GM23338 (cell line): ENCODE results near the gene OSBPL1A. TPM values are rescaled to one million over a fixed set of nuclear protein-coding genes. Genes with fewer than 3 reads are reported as not detected.

ENCODE experiments used
- ATAC-seq: fragments of 200-7000 bp; cut with Tn5 transposase; 3 replicates; pipeline ENCODE4 v1.9.1; 2020
- DNase-seq: peaks from one replicate; pipeline ENCODE4 v3.0.0-alpha.2; 2015; ENCODE audit warnings: low spot score
- H2AFZ ChIP-seq: fragments of 200-600 bp; sonication (generic); 2 replicates; pipeline ENCODE4 v1.8.0; 2016; ENCODE audit warnings: antibody characterized with exemption, mild to moderate bottlenecking, moderate library complexity
- H3F3A ChIP-seq: fragments of 200-600 bp; sonication (generic); replicated peaks from 2 replicates; pipeline ENCODE4 v1.8.0; 2017; ENCODE audit warnings: antibody characterized with exemption, mixed run types, low read depth
- H3K27ac ChIP-seq: fragments of 200-600 bp; sonication (generic); 2 replicates; pipeline ENCODE4 v1.6.1; 2016; ENCODE audit warnings: low read depth
- H3K27me3 ChIP-seq: fragments of 200-600 bp; sonication (generic); 2 replicates; pipeline ENCODE4 v1.8.0; 2016; ENCODE audit warnings: mild to moderate bottlenecking, mixed run types, moderate library complexity; ENCODE audit not compliant: insufficient read depth
- H3K36me3 ChIP-seq: fragments of 200-600 bp; sonication (generic); 2 replicates; pipeline ENCODE4 v1.8.0; 2016; ENCODE audit warnings: mild to moderate bottlenecking; ENCODE audit not compliant: insufficient read depth
- H3K4me1 ChIP-seq: fragments of 200-600 bp; sonication (generic); 2 replicates; pipeline ENCODE4 v1.8.0; 2016; ENCODE audit warnings: mild to moderate bottlenecking, moderate library complexity; ENCODE audit not compliant: insufficient read depth
- H3K4me2 ChIP-seq: fragments of 200-600 bp; sonication (generic); 2 replicates; pipeline ENCODE4 v1.7.1; 2017; ENCODE audit warnings: mixed run types
- H3K4me3 ChIP-seq: fragments of 200-600 bp; sonication (generic); 2 replicates; pipeline ENCODE4 v1.6.1; 2016; ENCODE audit warnings: mixed run types
- H3K79me2 ChIP-seq: fragments of 200-600 bp; sonication (generic); replicated peaks from 2 replicates; pipeline ENCODE4 v1.8.0; 2017; ENCODE audit warnings: mild to moderate bottlenecking; ENCODE audit not compliant: insufficient read depth
- H3K9me2 ChIP-seq: fragments of 200-600 bp; sonication (generic); 2 replicates; pipeline ENCODE4 v1.8.0; 2017; ENCODE audit not compliant: insufficient read depth
- H4K20me1 ChIP-seq: fragments of 200-600 bp; sonication (generic); replicated peaks from 2 replicates; pipeline ENCODE4 v1.8.0; 2017; ENCODE audit warnings: mild to moderate bottlenecking; ENCODE audit not compliant: insufficient read depth
- H3K27ac Mint-ChIP-seq: 2 replicates; pipeline ENCODE4 v1.8.0; 2020; ENCODE audit warnings: inconsistent platforms, mild to moderate bottlenecking, moderate library complexity, mixed read lengths
- H3K27me3 Mint-ChIP-seq: 3 replicates; pipeline ENCODE4 v1.8.0; 2022; ENCODE audit warnings: low read depth, mild to moderate bottlenecking, moderate library complexity, mixed read lengths, inconsistent platforms; ENCODE audit not compliant: insufficient read depth, poor library complexity
- H3K36me3 Mint-ChIP-seq: 3 replicates; pipeline ENCODE4 v1.8.0; 2021; ENCODE audit warnings: low read depth, mild to moderate bottlenecking, inconsistent platforms, moderate library complexity, mixed read lengths
- H3K4me1 Mint-ChIP-seq: 3 replicates; pipeline ENCODE4 v1.8.0; 2020; ENCODE audit warnings: mild to moderate bottlenecking, inconsistent platforms, mixed read lengths
- H3K4me3 Mint-ChIP-seq: 3 replicates; pipeline ENCODE4 v1.8.0; 2021; ENCODE audit warnings: moderate library complexity, mild to moderate bottlenecking, inconsistent platforms, mixed read lengths
- H3K9me3 Mint-ChIP-seq: 3 replicates; pipeline ENCODE4 v1.8.0; 2020; ENCODE audit warnings: moderate library complexity, mild to moderate bottlenecking, inconsistent platforms, mixed read lengths
- CREB1 ChIP-seq: fragments of 250-450 bp; sonication (Bioruptor Pico); IDR thresholded peaks from 2 replicates; pipeline ENCODE4 v1.5.0; 2020; ENCODE audit warnings: low read depth, mild to moderate bottlenecking, moderate library complexity
- EZH2 ChIP-seq: fragments of 200-600 bp; sonication (generic); IDR thresholded peaks from one replicate; pipeline ENCODE4 v1.8.0; 2017; ENCODE audit warnings: antibody characterized with exemption, mild to moderate bottlenecking, low read depth; ENCODE audit not compliant: unreplicated experiment
- EZH2phosphoT487 ChIP-seq: fragments of 200-600 bp; sonication (generic); IDR thresholded peaks from one replicate; pipeline ENCODE4 v1.8.1; 2018; ENCODE audit warnings: antibody characterized with exemption; ENCODE audit not compliant: unreplicated experiment
- JUNB ChIP-seq: IDR thresholded peaks from one replicate; pipeline ENCODE4 v1.6.1; 2016; ENCODE audit warnings: antibody characterized with exemption; ENCODE audit not compliant: unreplicated experiment
- NANOG ChIP-seq: IDR thresholded peaks from 2 replicates; pipeline ENCODE4 v1.6.1; 2016; ENCODE audit warnings: antibody characterized with exemption, borderline replicate concordance
- POLR2AphosphoS5 ChIP-seq: IDR thresholded peaks from 2 replicates; pipeline ENCODE4 v1.6.1; 2016; ENCODE audit warnings: antibody characterized with exemption, low read depth
- STAT1 ChIP-seq: IDR thresholded peaks from one replicate; pipeline ENCODE4 v1.6.1; 2016; ENCODE audit warnings: antibody characterized with exemption; ENCODE audit not compliant: unreplicated experiment
- ZNF114 ChIP-seq: fragments of 250-450 bp; sonication (Bioruptor Pico); IDR thresholded peaks from 2 replicates; pipeline ENCODE4 v1.5.0; 2020; ENCODE audit warnings: mild to moderate bottlenecking, moderate library complexity
- ZNF331 ChIP-seq: fragments of 250-450 bp; sonication (Bioruptor Pico); IDR thresholded peaks from 2 replicates; pipeline ENCODE4 v1.5.0; 2020; ENCODE audit warnings: low read depth, mild to moderate bottlenecking, moderate library complexity
- polyA plus RNA-seq: library from polyadenylated mRNA; unstranded; fragments of >200 nt; fragmentation: Nextera tagmentation; extraction: Ambion mirVana; gene quantifications from 2 replicates; pipeline ENCODE4 v1.2.1, GENCODE V29; 2016
- total RNA-seq: library from RNA; depleted of rRNA; stranded (reverse); fragments of >200 nt; shearing (Covaris generic); gene quantifications from 2 replicates; pipeline ENCODE4 v1.2.3, GENCODE V29; 2014
- TF ChIP-seq, protein P1 (sequence below): IDR thresholded peaks from one replicate; pipeline ENCODE4 v1.6.1; 2018; ENCODE audit warnings: antibody characterized with exemption; ENCODE audit not compliant: unreplicated experiment
- TF ChIP-seq, protein P2 (sequence below), 2 experiments: fragments of 200-600 bp in 1 of 2; sonication (generic) in 1 of 2; conservative IDR thresholded peaks; 2 replicates each; pipeline versions ENCODE4 v1.5.1 to v1.6.1; 2016 to 2017; ENCODE audit warnings: antibody characterized with exemption in 2 of 2, low read depth in 2 of 2, mild to moderate bottlenecking in 2 of 2, moderate library complexity in 1 of 2
- TF ChIP-seq, protein P3 (sequence below): fragments of 250-450 bp; sonication (Bioruptor Pico); IDR thresholded peaks from 2 replicates; pipeline ENCODE4 v1.5.0; 2020; ENCODE audit warnings: mild to moderate bottlenecking, moderate library complexity
- TF ChIP-seq, protein P4 (sequence below): IDR thresholded peaks from 2 replicates; pipeline ENCODE4 v1.6.1; 2016; ENCODE audit warnings: antibody characterized with exemption

OSBPL1A gene
- total and polyA plus RNA-seq, 2 experiments from 2014 or later = 55.6 to 71.4 TPM

DNA sequence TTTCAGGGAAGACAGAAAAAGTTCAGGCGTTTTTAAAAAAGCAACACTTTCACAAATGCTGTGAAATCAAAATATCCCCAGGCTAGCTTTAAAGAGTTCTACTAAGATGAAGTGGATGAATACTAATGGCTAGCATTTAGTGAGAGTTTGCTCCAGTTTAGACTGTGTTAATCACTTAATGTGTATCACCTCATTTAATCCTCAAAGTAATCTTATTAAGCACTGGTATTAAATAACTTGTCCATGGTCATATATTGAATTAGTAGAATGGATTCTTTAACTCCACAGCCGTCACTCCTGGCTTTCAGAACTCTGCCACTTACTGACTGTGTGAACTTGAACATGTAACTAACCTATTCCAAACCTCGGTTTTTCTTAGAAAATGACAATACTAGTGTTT lies 192.7 kb downstream of the OSBPL1A start:
- Mint-ChIP-seq H3K27ac (no peak overlapping the region), H3K36me3 (peaks cover 3% of the 10 kb centered on the region; the same call in 1 of the 3 replicates), H3K9me3 (no peaks in the 10 kb centered on the region), H3K4me1 (peaks cover 21% of the 10 kb centered on the region), H3K4me3 (no peak overlapping the region), H3K27me3 (no peaks in the 10 kb centered on the region)
- H3F3A ChIP-seq = no peaks in the 10 kb centered on the region
- no peak overlapping the region for H3K27ac ChIP-seq
- no peak for DNase-seq
- no peak overlapping the region for H3K4me2 ChIP-seq
- no peaks in the 10 kb centered on the region for H3K36me3 ChIP-seq
- no peak for TF ChIP-seq EZH2
- no peak for TF ChIP-seq ZNF114 (CRISPR knock-in tag)
- TF ChIP-seq, protein P1, sequence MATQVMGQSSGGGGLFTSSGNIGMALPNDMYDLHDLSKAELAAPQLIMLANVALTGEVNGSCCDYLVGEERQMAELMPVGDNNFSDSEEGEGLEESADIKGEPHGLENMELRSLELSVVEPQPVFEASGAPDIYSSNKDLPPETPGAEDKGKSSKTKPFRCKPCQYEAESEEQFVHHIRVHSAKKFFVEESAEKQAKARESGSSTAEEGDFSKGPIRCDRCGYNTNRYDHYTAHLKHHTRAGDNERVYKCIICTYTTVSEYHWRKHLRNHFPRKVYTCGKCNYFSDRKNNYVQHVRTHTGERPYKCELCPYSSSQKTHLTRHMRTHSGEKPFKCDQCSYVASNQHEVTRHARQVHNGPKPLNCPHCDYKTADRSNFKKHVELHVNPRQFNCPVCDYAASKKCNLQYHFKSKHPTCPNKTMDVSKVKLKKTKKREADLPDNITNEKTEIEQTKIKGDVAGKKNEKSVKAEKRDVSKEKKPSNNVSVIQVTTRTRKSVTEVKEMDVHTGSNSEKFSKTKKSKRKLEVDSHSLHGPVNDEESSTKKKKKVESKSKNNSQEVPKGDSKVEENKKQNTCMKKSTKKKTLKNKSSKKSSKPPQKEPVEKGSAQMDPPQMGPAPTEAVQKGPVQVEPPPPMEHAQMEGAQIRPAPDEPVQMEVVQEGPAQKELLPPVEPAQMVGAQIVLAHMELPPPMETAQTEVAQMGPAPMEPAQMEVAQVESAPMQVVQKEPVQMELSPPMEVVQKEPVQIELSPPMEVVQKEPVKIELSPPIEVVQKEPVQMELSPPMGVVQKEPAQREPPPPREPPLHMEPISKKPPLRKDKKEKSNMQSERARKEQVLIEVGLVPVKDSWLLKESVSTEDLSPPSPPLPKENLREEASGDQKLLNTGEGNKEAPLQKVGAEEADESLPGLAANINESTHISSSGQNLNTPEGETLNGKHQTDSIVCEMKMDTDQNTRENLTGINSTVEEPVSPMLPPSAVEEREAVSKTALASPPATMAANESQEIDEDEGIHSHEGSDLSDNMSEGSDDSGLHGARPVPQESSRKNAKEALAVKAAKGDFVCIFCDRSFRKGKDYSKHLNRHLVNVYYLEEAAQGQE = no peak
- TF ChIP-seq STAT1 = no peak
- TF ChIP-seq ZNF331 (CRISPR knock-in tag) = no peak
- TF ChIP-seq, protein P2, sequence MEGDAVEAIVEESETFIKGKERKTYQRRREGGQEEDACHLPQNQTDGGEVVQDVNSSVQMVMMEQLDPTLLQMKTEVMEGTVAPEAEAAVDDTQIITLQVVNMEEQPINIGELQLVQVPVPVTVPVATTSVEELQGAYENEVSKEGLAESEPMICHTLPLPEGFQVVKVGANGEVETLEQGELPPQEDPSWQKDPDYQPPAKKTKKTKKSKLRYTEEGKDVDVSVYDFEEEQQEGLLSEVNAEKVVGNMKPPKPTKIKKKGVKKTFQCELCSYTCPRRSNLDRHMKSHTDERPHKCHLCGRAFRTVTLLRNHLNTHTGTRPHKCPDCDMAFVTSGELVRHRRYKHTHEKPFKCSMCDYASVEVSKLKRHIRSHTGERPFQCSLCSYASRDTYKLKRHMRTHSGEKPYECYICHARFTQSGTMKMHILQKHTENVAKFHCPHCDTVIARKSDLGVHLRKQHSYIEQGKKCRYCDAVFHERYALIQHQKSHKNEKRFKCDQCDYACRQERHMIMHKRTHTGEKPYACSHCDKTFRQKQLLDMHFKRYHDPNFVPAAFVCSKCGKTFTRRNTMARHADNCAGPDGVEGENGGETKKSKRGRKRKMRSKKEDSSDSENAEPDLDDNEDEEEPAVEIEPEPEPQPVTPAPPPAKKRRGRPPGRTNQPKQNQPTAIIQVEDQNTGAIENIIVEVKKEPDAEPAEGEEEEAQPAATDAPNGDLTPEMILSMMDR (conservative IDR thresholded peaks at IDR 0.05; ENCODE audit: low read depth in 2 of 2) = no peak
- TF ChIP-seq, protein P3, sequence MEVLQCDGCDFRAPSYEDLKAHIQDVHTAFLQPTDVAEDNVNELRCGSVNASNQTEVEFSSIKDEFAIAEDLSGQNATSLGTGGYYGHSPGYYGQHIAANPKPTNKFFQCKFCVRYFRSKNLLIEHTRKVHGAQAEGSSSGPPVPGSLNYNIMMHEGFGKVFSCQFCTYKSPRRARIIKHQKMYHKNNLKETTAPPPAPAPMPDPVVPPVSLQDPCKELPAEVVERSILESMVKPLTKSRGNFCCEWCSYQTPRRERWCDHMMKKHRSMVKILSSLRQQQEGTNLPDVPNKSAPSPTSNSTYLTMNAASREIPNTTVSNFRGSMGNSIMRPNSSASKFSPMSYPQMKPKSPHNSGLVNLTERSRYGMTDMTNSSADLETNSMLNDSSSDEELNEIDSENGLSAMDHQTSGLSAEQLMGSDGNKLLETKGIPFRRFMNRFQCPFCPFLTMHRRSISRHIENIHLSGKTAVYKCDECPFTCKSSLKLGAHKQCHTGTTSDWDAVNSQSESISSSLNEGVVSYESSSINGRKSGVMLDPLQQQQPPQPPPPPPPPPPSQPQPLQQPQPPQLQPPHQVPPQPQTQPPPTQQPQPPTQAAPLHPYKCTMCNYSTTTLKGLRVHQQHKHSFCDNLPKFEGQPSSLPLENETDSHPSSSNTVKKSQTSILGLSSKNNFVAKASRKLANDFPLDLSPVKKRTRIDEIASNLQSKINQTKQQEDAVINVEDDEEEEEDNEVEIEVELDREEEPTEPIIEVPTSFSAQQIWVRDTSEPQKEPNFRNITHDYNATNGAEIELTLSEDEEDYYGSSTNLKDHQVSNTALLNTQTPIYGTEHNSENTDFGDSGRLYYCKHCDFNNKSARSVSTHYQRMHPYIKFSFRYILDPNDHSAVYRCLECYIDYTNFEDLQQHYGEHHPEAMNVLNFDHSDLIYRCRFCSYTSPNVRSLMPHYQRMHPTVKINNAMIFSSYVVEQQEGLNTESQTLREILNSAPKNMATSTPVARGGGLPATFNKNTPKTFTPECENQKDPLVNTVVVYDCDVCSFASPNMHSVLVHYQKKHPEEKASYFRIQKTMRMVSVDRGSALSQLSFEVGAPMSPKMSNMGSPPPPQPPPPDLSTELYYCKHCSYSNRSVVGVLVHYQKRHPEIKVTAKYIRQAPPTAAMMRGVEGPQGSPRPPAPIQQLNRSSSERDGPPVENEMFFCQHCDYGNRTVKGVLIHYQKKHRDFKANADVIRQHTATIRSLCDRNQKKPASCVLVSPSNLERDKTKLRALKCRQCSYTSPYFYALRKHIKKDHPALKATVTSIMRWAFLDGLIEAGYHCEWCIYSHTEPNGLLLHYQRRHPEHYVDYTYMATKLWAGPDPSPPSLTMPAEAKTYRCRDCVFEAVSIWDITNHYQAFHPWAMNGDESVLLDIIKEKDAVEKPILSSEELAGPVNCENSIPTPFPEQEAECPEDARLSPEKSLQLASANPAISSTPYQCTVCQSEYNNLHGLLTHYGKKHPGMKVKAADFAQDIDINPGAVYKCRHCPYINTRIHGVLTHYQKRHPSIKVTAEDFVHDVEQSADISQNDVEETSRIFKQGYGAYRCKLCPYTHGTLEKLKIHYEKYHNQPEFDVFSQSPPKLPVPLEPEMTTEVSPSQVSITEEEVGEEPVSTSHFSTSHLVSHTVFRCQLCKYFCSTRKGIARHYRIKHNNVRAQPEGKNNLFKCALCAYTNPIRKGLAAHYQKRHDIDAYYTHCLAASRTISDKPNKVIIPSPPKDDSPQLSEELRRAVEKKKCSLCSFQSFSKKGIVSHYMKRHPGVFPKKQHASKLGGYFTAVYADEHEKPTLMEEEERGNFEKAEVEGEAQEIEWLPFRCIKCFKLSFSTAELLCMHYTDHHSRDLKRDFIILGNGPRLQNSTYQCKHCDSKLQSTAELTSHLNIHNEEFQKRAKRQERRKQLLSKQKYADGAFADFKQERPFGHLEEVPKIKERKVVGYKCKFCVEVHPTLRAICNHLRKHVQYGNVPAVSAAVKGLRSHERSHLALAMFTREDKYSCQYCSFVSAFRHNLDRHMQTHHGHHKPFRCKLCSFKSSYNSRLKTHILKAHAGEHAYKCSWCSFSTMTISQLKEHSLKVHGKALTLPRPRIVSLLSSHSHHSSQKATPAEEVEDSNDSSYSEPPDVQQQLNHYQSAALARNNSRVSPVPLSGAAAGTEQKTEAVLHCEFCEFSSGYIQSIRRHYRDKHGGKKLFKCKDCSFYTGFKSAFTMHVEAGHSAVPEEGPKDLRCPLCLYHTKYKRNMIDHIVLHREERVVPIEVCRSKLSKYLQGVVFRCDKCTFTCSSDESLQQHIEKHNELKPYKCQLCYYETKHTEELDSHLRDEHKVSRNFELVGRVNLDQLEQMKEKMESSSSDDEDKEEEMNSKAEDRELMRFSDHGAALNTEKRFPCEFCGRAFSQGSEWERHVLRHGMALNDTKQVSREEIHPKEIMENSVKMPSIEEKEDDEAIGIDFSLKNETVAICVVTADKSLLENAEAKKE (CRISPR knock-in tag) = no peak
- no peak for TF ChIP-seq CREB1 (CRISPR knock-in tag)
- TF ChIP-seq, protein P4, sequence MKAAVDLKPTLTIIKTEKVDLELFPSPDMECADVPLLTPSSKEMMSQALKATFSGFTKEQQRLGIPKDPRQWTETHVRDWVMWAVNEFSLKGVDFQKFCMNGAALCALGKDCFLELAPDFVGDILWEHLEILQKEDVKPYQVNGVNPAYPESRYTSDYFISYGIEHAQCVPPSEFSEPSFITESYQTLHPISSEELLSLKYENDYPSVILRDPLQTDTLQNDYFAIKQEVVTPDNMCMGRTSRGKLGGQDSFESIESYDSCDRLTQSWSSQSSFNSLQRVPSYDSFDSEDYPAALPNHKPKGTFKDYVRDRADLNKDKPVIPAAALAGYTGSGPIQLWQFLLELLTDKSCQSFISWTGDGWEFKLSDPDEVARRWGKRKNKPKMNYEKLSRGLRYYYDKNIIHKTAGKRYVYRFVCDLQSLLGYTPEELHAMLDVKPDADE = no peak
- TF ChIP-seq EZH2phosphoT487 = no peak
- TF ChIP-seq NANOG = no peak
- no peak for TF ChIP-seq JUNB
- TF ChIP-seq POLR2AphosphoS5 = no peak
- no peak for ATAC-seq
- no peaks in the 10 kb centered on the region for H4K20me1 ChIP-seq
- no peak overlapping the region for H2AFZ ChIP-seq
- H3K27me3 ChIP-seq = no peaks in the 10 kb centered on the region
- no peaks in the 10 kb centered on the region for H3K79me2 ChIP-seq
- no peak overlapping the region for H3K4me3 ChIP-seq
- no peaks in the 10 kb centered on the region for H3K9me2 ChIP-seq
- peaks cover 18% of the 10 kb centered on the region for H3K4me1 ChIP-seq
